Neural progenitor cell (in vitro differentiated cells): ENCODE data around the gene NASP. TPM values are rescaled to one million over a fixed set of nuclear protein-coding genes. Genes with fewer than 3 reads are reported as not detected.

ENCODE experiments used
- DNase-seq: peaks from one replicate; pipeline ENCODE4 v3.0.0-alpha.2; 2016; ENCODE audit warnings: low spot score
- H2AFZ ChIP-seq: fragments of 200-600 bp; sonication (generic); replicated peaks from 2 replicates; pipeline ENCODE4 v1.6.1; 2016; ENCODE audit warnings: antibody characterized with exemption
- H3F3A ChIP-seq: fragments of 200-600 bp; sonication (generic); 2 replicates; pipeline ENCODE4 v1.6.1; 2016; ENCODE audit warnings: antibody characterized with exemption, low read depth
- H3K27ac ChIP-seq: fragments of 200-600 bp; sonication (generic); 2 replicates; pipeline ENCODE4 v1.5.1; 2016; ENCODE audit warnings: mild to moderate bottlenecking
- H3K27me3 ChIP-seq: fragments of 200-600 bp; sonication (generic); 2 replicates; pipeline ENCODE4 v1.6.1; 2016; ENCODE audit warnings: mild to moderate bottlenecking, moderate library complexity
- H3K36me3 ChIP-seq: fragments of 200-600 bp; sonication (generic); 2 replicates; pipeline ENCODE4 v1.5.1; 2016
- H3K4me1 ChIP-seq: fragments of 200-600 bp; sonication (generic); 2 replicates; pipeline ENCODE4 v1.6.1; 2016; ENCODE audit warnings: mixed run types
- H3K4me2 ChIP-seq: fragments of 200-600 bp; sonication (generic); 2 replicates; pipeline ENCODE4 v1.6.1; 2016
- H3K4me3 ChIP-seq: fragments of 200-600 bp; sonication (generic); 2 replicates; pipeline ENCODE4 v1.5.1; 2016
- H3K79me2 ChIP-seq: fragments of 200-600 bp; sonication (generic); 2 replicates; pipeline ENCODE4 v1.6.1; 2016; ENCODE audit warnings: low read depth
- H3K9ac ChIP-seq: fragments of 200-600 bp; sonication (generic); 2 replicates; pipeline ENCODE4 v1.6.1; 2016
- H3K9me3 ChIP-seq: fragments of 200-600 bp; sonication (generic); 2 replicates; pipeline ENCODE4 v1.5.1; 2016; ENCODE audit warnings: low read depth
- H4K20me1 ChIP-seq: fragments of 200-600 bp; sonication (generic); 2 replicates; pipeline ENCODE4 v1.6.1; 2016; ENCODE audit warnings: low read depth
- H3K27ac Mint-ChIP-seq: 3 replicates; pipeline ENCODE4 v1.8.0; 2021; ENCODE audit warnings: mixed read lengths
- H3K27me3 Mint-ChIP-seq: 2 replicates; pipeline ENCODE4 v1.8.0; 2022; ENCODE audit warnings: low read depth, mild to moderate bottlenecking, inconsistent platforms, moderate library complexity, mixed read lengths; ENCODE audit not compliant: insufficient read depth
- H3K36me3 Mint-ChIP-seq: 3 replicates; pipeline ENCODE4 v1.8.0; 2021; ENCODE audit warnings: mixed read lengths
- H3K4me1 Mint-ChIP-seq: 3 replicates; pipeline ENCODE4 v1.8.0; 2021; ENCODE audit warnings: mixed read lengths
- H3K4me3 Mint-ChIP-seq: 3 replicates; pipeline ENCODE4 v1.8.0; 2021; ENCODE audit warnings: mild to moderate bottlenecking, moderate library complexity, mixed read lengths
- H3K9me3 Mint-ChIP-seq: 3 replicates; pipeline ENCODE4 v1.8.0; 2020; ENCODE audit warnings: mixed read lengths
- CTCF ChIP-seq: fragments of 200-600 bp; sonication (generic); IDR thresholded peaks from 2 replicates; pipeline ENCODE4 v1.5.1; 2017; ENCODE audit warnings: antibody characterized with exemption, mild to moderate bottlenecking
- EZH2 ChIP-seq: fragments of 200-600 bp; sonication (generic); IDR thresholded peaks from 2 replicates; pipeline ENCODE4 v1.6.1; 2017; ENCODE audit warnings: antibody characterized with exemption, mild to moderate bottlenecking, moderate library complexity
- EZH2phosphoT487 ChIP-seq: fragments of 200-600 bp; sonication (generic); IDR thresholded peaks from 2 replicates; pipeline ENCODE4 v1.6.1; 2017; ENCODE audit warnings: antibody characterized with exemption
- total RNA-seq: library from RNA; depleted of rRNA; stranded (reverse); fragments of >200 nt; gene quantifications from 2 replicates; pipeline ENCODE4 v1.2.3, GENCODE V29; 2015; ENCODE audit warnings: low replicate concordance

The NASP gene
- total RNA-seq, 1 donor from 2014 or later, result 337 TPM

GRCh38 chr1:45570631-45571030 lies 13.2 kb upstream of the NASP start:
- H3K4me1 Mint-ChIP-seq, result peaks cover 11% of the 10 kb centered on the region
- H3K79me2 ChIP-seq, result no peaks in the 10 kb centered on the region

GRCh38 chr1:45573231-45573804 lies 10.5 kb upstream of the NASP start:
- H3K79me2 ChIP-seq, result no peaks in the 10 kb centered on the region
- peak; percentile 40 for DNase-seq
- Mint-ChIP-seq H3K27ac (no peak overlapping the region), H3K9me3 (no peaks in the 10 kb centered on the region), H3K4me1 (peaks cover 14% of the 10 kb centered on the region), H3K36me3 (peaks cover 10% of the 10 kb centered on the region), H3K27me3 (no peaks in the 10 kb centered on the region), H3K4me3 (no peak overlapping the region)
- no peak overlapping the region for H3K4me3 ChIP-seq
- H2AFZ ChIP-seq, result peak overlapping the region; percentile 85
- no peak for TF ChIP-seq EZH2phosphoT487
- no peak for TF ChIP-seq CTCF
- no peak for TF ChIP-seq EZH2
- H3K27ac ChIP-seq, result peak overlapping the region; percentile 29
- H3K36me3 ChIP-seq, result no peaks in the 10 kb centered on the region
- peaks cover 13% of the 10 kb centered on the region for H3K4me1 ChIP-seq
- H4K20me1 ChIP-seq, result peaks cover 10% of the 10 kb centered on the region
- H3F3A ChIP-seq, result peaks cover 41% of the 10 kb centered on the region
- no peaks in the 10 kb centered on the region for H3K27me3 ChIP-seq
- H3K9ac ChIP-seq, result peak overlapping the region; percentile 47
- no peaks in the 10 kb centered on the region for H3K9me3 ChIP-seq
- peak overlapping the region; percentile 62 for H3K4me2 ChIP-seq

More at GRCh38 chr1:45570631-45571030, 13.2 kb upstream of the NASP start:
- TF ChIP-seq CTCF, result no peak
- TF ChIP-seq EZH2, result no peak
- TF ChIP-seq EZH2phosphoT487, result no peak
- H3K27me3 ChIP-seq, result no peaks in the 10 kb centered on the region
- no peak for DNase-seq
- Mint-ChIP-seq H3K27ac (no peak overlapping the region), H3K27me3 (no peaks in the 10 kb centered on the region), H3K36me3 (peaks cover 21% of the 10 kb centered on the region), H3K4me3 (no peak overlapping the region), H3K9me3 (no peaks in the 10 kb centered on the region)
- no peak overlapping the region for H3K27ac ChIP-seq
- H3K4me2 ChIP-seq, result no peak overlapping the region
- no peaks in the 10 kb centered on the region for H3K36me3 ChIP-seq
- H3F3A ChIP-seq, result peaks cover 41% of the 10 kb centered on the region
- H3K9ac ChIP-seq, result no peak overlapping the region
- no peaks in the 10 kb centered on the region for H3K9me3 ChIP-seq
- peaks cover 10% of the 10 kb centered on the region for H4K20me1 ChIP-seq
- no peak overlapping the region for H2AFZ ChIP-seq
- peaks cover 13% of the 10 kb centered on the region for H3K4me1 ChIP-seq
- H3K4me3 ChIP-seq, result no peak overlapping the region

GRCh38 chr1:45574105-45574626 lies 9.7 kb upstream of the NASP start:
- no peak for DNase-seq
- H3K27ac Mint-ChIP-seq, result no peak overlapping the region

More at GRCh38 chr1:45574105-45574626, 9.7 kb upstream of the NASP start:
- TF ChIP-seq EZH2phosphoT487 (no peak), CTCF (no peak), EZH2 (no peak)
- Histone ChIP-seq H3K27ac (no peak overlapping the region), H3K4me2 (peak overlapping the region; percentile 4), H3K36me3 (no peaks in the 10 kb centered on the region), H3K27me3 (no peaks in the 10 kb centered on the region), H3K79me2 (no peaks in the 10 kb centered on the region), H3K4me3 (no peak overlapping the region), H3K4me1 (peaks cover 13% of the 10 kb centered on the region), H2AFZ (no peak overlapping the region), H3K9me3 (no peaks in the 10 kb centered on the region), H4K20me1 (peaks cover 10% of the 10 kb centered on the region), H3F3A (peaks cover 37% of the 10 kb centered on the region), H3K9ac (no peak overlapping the region)
- H3K27me3 Mint-ChIP-seq, result no peaks in the 10 kb centered on the region
- H3K9me3 Mint-ChIP-seq, result no peaks in the 10 kb centered on the region
- peaks cover 5% of the 10 kb centered on the region for H3K36me3 Mint-ChIP-seq
- peaks cover 14% of the 10 kb centered on the region for H3K4me1 Mint-ChIP-seq
- no peak overlapping the region for H3K4me3 Mint-ChIP-seq
